ENCODE data around the gene MUC12.
"Not testable (repeated sequence)": the region's sequence is repeated elsewhere in the genome, so short reads cannot be mapped to it uniquely, and the experiment has no call there.

MUC12 gene

GRCh38 chr7:100965723-100966541, 3.4 kb upstream of the MUC12 start:
- H3K4me3 ChIP-seq (ENCODE audit: low read length), result no peak overlapping the region
- TF ChIP-seq ZNF274 (IDR thresholded peaks at IDR 0.05; ENCODE audit: low read depth, low read length), result no peak

- no peak overlapping the region for H3K4me3 ChIP-seq (ENCODE audit: low read length)
- TF ChIP-seq ZNF274 (IDR thresholded peaks at IDR 0.05; ENCODE audit: low read depth, low read length), result no peak
These were observed 2.6 kb upstream of the MUC12 start for GRCh38 chr7:100966542-100967291.

DNA sequence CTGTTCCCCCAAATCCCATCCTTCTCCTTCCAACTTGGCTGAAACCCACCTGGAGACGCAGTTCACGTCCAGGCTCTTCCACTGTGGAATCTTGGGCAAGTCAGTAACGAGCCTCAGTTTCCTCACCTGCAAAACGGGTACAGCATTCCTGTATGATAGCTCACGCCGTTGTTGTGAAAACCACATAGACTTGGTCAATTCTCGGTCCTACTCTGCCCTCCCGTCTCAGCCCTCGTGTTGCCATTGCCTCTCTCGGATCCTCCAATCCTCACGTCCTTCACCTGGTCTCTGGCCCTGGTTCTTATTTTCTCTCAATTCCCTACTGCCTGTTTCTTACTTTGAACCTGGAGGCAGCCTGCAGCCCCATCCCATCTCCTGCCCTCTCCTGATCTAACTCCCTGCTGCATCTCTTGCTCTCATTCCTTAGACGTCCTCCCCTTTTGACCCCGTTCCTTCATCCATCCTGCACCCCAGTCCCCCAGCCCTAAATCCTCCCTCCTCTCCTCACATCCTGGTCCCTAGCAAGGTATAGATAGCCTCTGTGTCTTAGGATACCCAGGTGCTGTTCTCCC, 2.0 kb upstream of the MUC12 start:
- H3K4me3 ChIP-seq (ENCODE audit: low read length), result no peak overlapping the region
- no peak for TF ChIP-seq ZNF274 (IDR thresholded peaks at IDR 0.05; ENCODE audit: low read depth, low read length)

- no peak overlapping the region for H3K4me3 ChIP-seq (ENCODE audit: low read length)
- TF ChIP-seq ZNF274 (IDR thresholded peaks at IDR 0.05; ENCODE audit: low read depth, low read length), result no peak
These were observed 1.3 kb upstream of the MUC12 start for GRCh38 chr7:100968031-100968430.

DNA sequence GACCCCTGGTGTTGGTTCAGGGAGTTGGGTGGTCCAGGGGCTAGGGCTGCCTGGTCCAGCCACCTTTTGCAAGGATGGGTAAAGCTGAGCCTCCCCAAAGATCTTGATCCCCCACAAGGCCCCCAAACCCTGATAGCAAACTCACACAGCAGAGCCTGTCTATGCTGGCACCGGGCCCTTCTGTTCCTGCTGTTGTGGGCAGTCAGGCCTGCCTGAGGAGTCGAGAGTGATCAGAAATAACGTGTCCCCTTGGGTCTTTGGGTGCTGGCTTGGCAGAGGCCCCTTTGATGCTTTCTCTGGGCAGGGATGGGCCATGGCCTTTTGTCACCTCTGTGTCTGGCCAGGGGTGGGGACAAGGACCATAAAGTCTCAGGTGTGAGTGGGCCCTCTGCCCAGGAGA, 715 bp upstream of the MUC12 start:
- no peak overlapping the region for H3K4me3 ChIP-seq (ENCODE audit: low read length)
- TF ChIP-seq ZNF274 (IDR thresholded peaks at IDR 0.05; ENCODE audit: low read depth, low read length), result no peak

DNA sequence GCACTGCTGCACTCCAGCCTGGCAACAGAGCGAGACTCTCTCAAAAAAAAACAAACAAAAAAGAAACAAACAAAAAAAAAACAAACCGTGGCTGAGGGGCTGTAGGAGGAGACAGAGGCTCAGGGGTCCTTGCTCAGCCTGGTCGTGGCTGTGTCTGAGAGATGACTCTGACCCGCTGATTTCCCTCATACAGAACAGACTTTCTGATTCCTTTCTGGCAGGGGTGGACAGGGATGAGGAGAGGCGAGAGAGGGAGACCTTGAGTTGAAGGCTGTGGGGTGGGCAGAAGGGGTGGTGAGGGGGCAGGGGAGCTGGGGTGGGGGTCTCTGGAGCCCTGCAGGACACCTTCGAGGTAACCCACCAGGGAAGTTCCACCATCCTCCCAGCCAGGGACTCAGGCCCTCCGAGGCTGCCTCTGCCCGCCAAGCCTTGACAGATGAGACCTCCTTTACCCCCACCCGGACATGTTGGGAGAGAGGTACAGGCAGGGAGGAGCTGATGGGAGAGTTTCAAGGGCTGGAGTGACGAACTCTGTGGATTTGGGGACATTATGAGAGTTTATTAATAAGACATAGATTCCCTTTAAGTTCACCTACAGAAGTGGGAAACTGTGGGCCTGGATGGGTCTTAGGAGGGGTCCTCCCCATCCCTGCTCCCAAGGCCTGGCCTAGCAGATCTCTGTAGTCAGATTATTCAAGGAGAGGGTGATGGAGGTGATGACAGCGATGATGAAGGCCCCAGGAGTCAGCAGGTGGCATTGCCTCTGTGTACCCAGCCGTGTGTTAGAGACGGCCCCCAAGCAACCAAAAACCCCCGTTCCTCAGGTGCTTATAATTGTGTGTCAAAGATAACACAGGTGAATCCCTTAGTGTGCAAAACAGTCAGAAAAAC, 2.0 kb downstream of the MUC12 start:
- TF ChIP-seq ZNF274 (IDR thresholded peaks at IDR 0.05; ENCODE audit: low read depth, low read length), result no peak
- no peak overlapping the region for H3K4me3 ChIP-seq (ENCODE audit: low read length)

DNA sequence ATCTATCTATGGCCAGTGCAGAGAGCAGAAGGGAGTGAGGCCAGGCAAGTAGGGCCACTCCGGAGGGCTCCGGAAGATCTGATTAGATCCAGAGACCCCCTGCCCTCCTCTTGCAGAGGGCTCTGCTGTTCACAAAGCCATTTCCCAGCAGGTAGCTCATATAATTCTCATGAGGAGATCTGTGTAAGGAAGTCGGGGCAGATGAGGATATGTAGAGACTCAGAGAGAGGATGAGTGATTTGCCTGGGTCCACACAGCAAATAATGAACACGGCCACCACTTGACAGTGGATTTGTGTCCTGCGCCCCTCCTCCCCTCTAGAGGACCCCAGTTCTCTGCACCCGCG, 2.6 kb downstream of the MUC12 start:
- TF ChIP-seq ZNF274 (IDR thresholded peaks at IDR 0.05; ENCODE audit: low read depth, low read length), result no peak
- no peak overlapping the region for H3K4me3 ChIP-seq (ENCODE audit: low read length)

DNA sequence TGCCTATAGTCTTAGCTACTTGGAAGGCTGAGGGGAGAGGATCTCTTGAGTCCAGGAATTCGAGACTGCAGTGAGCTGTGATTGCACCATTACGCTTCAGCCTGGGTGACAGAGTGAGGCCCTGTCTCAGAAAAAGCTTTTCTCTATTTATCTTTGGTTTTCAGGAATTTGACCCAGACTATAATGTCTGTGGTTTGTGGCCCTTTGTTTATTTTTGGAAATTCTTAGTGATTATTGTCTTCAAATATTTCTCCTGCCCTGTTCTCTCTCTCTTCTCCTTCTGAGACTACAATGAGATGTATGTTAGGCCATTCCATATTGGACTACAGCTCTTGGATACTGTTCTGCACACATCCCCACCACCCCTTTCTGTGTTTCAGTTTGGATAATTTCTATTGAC, 4.7 kb downstream of the MUC12 start:
- no peak for TF ChIP-seq ZNF274 (IDR thresholded peaks at IDR 0.05; ENCODE audit: low read depth, low read length)

GRCh38 chr7:100975371-100975821, 6.0 kb downstream of the MUC12 start:
- H3K4me3 ChIP-seq (ENCODE audit: low read length), result no peak overlapping the region
- TF ChIP-seq ZNF274 (IDR thresholded peaks at IDR 0.05; ENCODE audit: low read depth, low read length), result no peak

More for the DNA sequence above, 4.7 kb downstream of the MUC12 start:
- no peak overlapping the region for H3K4me3 ChIP-seq (ENCODE audit: low read length)

DNA sequence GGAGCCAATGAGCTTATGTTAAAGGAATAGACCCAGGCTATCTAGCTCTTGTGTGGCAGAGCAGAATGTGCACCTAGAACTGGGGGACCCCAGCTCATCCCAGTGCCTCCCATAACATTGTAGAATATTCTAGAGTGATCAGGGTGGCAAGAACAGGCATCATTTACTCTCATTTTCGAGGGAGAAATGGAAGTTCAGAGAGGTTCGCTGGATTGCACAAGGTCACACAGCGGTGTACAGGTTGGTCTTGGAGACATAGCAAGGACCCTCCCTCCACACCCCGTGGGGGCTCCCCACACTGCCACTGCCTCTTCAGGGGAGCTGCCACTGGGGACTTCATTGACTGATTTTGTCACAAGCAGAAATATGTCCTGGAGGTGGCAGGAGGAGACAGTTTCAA, 8.9 kb downstream of the MUC12 start:
- no peak for TF ChIP-seq ZNF274 (IDR thresholded peaks at IDR 0.05; ENCODE audit: low read depth, low read length)

DNA sequence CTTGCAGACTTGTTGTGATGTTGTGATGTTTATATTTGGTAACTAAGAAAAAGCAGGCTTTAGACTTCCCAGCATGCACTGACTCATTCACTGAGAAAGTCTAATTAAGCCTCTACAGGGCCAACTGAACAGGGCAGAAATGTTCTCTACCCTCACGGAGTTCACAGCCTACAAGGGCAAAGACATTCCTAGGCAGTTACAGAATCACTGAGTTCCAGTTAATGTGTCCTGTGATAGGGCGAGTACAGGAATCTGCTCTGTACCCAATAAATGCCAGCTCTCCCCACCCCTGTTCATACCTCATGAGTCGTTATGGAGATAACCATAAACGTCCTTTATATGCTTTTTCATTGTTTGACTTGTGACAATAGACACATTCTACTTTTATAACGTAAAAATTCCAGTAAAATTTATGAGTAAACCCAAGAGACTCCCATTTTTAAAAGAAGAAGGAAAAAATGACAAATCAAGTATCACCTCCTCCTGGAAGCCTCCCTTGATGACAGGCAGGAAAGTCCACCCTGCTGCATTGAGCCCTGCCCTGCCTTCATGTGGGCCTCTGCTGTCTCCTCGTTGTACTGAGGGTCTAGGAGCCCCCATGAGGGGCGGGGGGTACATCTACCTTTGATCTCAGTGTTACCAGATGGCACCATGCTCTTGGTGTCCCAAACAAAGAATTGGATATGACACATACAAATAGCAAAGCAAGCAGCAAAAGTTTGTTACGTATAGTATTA, 14.3 kb downstream of the MUC12 start:
- no peak for TF ChIP-seq ZNF274 (IDR thresholded peaks at IDR 0.05; ENCODE audit: low read depth, low read length)

More for the DNA sequence above, 8.9 kb downstream of the MUC12 start:
- no peak overlapping the region for H3K4me3 ChIP-seq (ENCODE audit: low read length)

GRCh38 chr7:100984241-100984918, 15.0 kb downstream of the MUC12 start:
- not testable (repeated sequence) for H3K4me3 ChIP-seq (ENCODE audit: low read length)

More for the DNA sequence above, 14.3 kb downstream of the MUC12 start:
- H3K4me3 ChIP-seq (ENCODE audit: low read length), result no peak overlapping the region

DNA sequence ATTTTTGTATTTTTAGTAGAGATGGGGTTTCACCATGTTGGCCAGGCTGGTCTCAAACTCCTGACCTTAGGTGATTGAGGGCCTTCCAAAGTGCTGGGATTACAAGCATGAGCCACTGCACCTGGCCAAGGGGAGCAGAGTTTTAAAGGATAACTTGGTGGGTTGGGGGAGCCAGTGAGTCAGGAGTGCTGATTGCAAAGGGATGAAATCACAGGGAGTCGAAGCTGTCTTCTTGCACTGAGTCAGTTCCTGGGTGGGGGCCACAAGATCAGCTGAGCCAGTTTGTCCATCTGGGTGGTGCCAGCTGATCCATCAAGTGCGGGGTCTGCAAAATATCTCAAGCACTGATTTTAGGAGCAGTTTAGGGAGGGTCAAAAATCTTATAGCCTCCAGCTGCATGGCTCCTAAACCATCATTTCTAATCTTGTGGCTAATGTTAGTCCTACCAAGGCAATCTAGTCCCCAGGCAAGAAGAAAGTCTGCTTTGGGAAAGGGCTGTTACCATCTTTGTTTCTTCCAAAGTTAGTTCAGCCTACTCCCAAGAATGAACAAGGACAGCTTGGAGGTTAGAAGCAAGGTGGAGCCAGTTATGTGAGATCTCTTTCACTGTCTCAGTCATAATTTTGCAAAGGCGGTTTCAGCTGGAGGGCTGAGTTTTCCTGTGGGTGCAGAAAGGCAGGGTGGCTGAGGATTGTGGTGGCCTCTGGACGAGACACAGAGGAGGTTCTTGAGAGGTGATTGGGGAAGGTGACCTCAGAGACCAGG, 15.8 kb downstream of the MUC12 start:
- H3K4me3 ChIP-seq (ENCODE audit: low read length), result not testable (repeated sequence)

Data from GM08714 (cell line).